GM23338 (cell line): Measurements from ENCODE around the gene SH3BP2. TPM values are rescaled to one million over a fixed set of nuclear protein-coding genes. Genes with fewer than 3 reads are reported as not detected.

Experiments used
- ATAC-seq: fragments of 200-7000 bp; cut with Tn5 transposase; 3 replicates; pipeline ENCODE4 v1.9.1; 2020
- DNase-seq: peaks from one replicate; pipeline ENCODE4 v3.0.0-alpha.2; 2015; ENCODE audit warnings: low spot score
- H2AFZ ChIP-seq: fragments of 200-600 bp; sonication (generic); 2 replicates; pipeline ENCODE4 v1.8.0; 2016; ENCODE audit warnings: antibody characterized with exemption, mild to moderate bottlenecking, moderate library complexity
- H3F3A ChIP-seq: fragments of 200-600 bp; sonication (generic); replicated peaks from 2 replicates; pipeline ENCODE4 v1.8.0; 2017; ENCODE audit warnings: antibody characterized with exemption, mixed run types, low read depth
- H3K27ac ChIP-seq: fragments of 200-600 bp; sonication (generic); 2 replicates; pipeline ENCODE4 v1.6.1; 2016; ENCODE audit warnings: low read depth
- H3K27me3 ChIP-seq: fragments of 200-600 bp; sonication (generic); 2 replicates; pipeline ENCODE4 v1.8.0; 2016; ENCODE audit warnings: mild to moderate bottlenecking, mixed run types, moderate library complexity; ENCODE audit not compliant: insufficient read depth
- H3K36me3 ChIP-seq: fragments of 200-600 bp; sonication (generic); 2 replicates; pipeline ENCODE4 v1.8.0; 2016; ENCODE audit warnings: mild to moderate bottlenecking; ENCODE audit not compliant: insufficient read depth
- H3K4me1 ChIP-seq: fragments of 200-600 bp; sonication (generic); 2 replicates; pipeline ENCODE4 v1.8.0; 2016; ENCODE audit warnings: mild to moderate bottlenecking, moderate library complexity; ENCODE audit not compliant: insufficient read depth
- H3K4me2 ChIP-seq: fragments of 200-600 bp; sonication (generic); 2 replicates; pipeline ENCODE4 v1.7.1; 2017; ENCODE audit warnings: mixed run types
- H3K4me3 ChIP-seq: fragments of 200-600 bp; sonication (generic); 2 replicates; pipeline ENCODE4 v1.6.1; 2016; ENCODE audit warnings: mixed run types
- H3K79me2 ChIP-seq: fragments of 200-600 bp; sonication (generic); replicated peaks from 2 replicates; pipeline ENCODE4 v1.8.0; 2017; ENCODE audit warnings: mild to moderate bottlenecking; ENCODE audit not compliant: insufficient read depth
- H3K9me2 ChIP-seq: fragments of 200-600 bp; sonication (generic); 2 replicates; pipeline ENCODE4 v1.8.0; 2017; ENCODE audit not compliant: insufficient read depth
- H4K20me1 ChIP-seq: fragments of 200-600 bp; sonication (generic); replicated peaks from 2 replicates; pipeline ENCODE4 v1.8.0; 2017; ENCODE audit warnings: mild to moderate bottlenecking; ENCODE audit not compliant: insufficient read depth
- H3K27ac Mint-ChIP-seq: 2 replicates; pipeline ENCODE4 v1.8.0; 2020; ENCODE audit warnings: inconsistent platforms, mild to moderate bottlenecking, moderate library complexity, mixed read lengths
- H3K27me3 Mint-ChIP-seq: 3 replicates; pipeline ENCODE4 v1.8.0; 2022; ENCODE audit warnings: low read depth, mild to moderate bottlenecking, moderate library complexity, mixed read lengths, inconsistent platforms; ENCODE audit not compliant: insufficient read depth, poor library complexity
- H3K36me3 Mint-ChIP-seq: 3 replicates; pipeline ENCODE4 v1.8.0; 2021; ENCODE audit warnings: low read depth, mild to moderate bottlenecking, inconsistent platforms, moderate library complexity, mixed read lengths
- H3K4me1 Mint-ChIP-seq: 3 replicates; pipeline ENCODE4 v1.8.0; 2020; ENCODE audit warnings: mild to moderate bottlenecking, inconsistent platforms, mixed read lengths
- H3K4me3 Mint-ChIP-seq: 3 replicates; pipeline ENCODE4 v1.8.0; 2021; ENCODE audit warnings: moderate library complexity, mild to moderate bottlenecking, inconsistent platforms, mixed read lengths
- H3K9me3 Mint-ChIP-seq: 3 replicates; pipeline ENCODE4 v1.8.0; 2020; ENCODE audit warnings: moderate library complexity, mild to moderate bottlenecking, inconsistent platforms, mixed read lengths
- CREB1 ChIP-seq: fragments of 250-450 bp; sonication (Bioruptor Pico); IDR thresholded peaks from 2 replicates; pipeline ENCODE4 v1.5.0; 2020; ENCODE audit warnings: low read depth, mild to moderate bottlenecking, moderate library complexity
- CTCF ChIP-seq, 2 experiments: fragments of 200-600 bp in 1 of 2; sonication (generic) in 1 of 2; conservative IDR thresholded peaks; 2 replicates each; pipeline versions ENCODE4 v1.5.1 to v1.6.1; 2016 to 2017; ENCODE audit warnings: antibody characterized with exemption in 2 of 2, low read depth in 2 of 2, mild to moderate bottlenecking in 2 of 2, moderate library complexity in 1 of 2
- ETS1 ChIP-seq: IDR thresholded peaks from 2 replicates; pipeline ENCODE4 v1.6.1; 2016; ENCODE audit warnings: antibody characterized with exemption
- ZNF331 ChIP-seq: fragments of 250-450 bp; sonication (Bioruptor Pico); IDR thresholded peaks from 2 replicates; pipeline ENCODE4 v1.5.0; 2020; ENCODE audit warnings: low read depth, mild to moderate bottlenecking, moderate library complexity
- ZNF462 ChIP-seq: fragments of 250-450 bp; sonication (Bioruptor Pico); IDR thresholded peaks from 2 replicates; pipeline ENCODE4 v1.5.0; 2020; ENCODE audit warnings: mild to moderate bottlenecking, moderate library complexity
- polyA plus RNA-seq: library from polyadenylated mRNA; unstranded; fragments of >200 nt; fragmentation: Nextera tagmentation; extraction: Ambion mirVana; gene quantifications from 2 replicates; pipeline ENCODE4 v1.2.1, GENCODE V29; 2016
- total RNA-seq: library from RNA; depleted of rRNA; stranded (reverse); fragments of >200 nt; shearing (Covaris generic); gene quantifications from 2 replicates; pipeline ENCODE4 v1.2.3, GENCODE V29; 2014

SH3BP2 gene
- total and polyA plus RNA-seq, 2 experiments from 2014 or later = 15.2 to 43.9 TPM

GRCh38 chr4:2744576-2745270, 48.2 kb upstream of the SH3BP2 start:
- H3K4me3 Mint-ChIP-seq = no peak overlapping the region
- Histone ChIP-seq H3K27ac (no peak overlapping the region), H3K27me3 (no peaks in the 10 kb centered on the region), H3K9me2 (no peaks in the 10 kb centered on the region), H3F3A (no peaks in the 10 kb centered on the region; the same call in 1 of the 2 replicates), H2AFZ (no peak overlapping the region), H3K4me2 (no peak overlapping the region), H3K4me1 (no peaks in the 10 kb centered on the region), H4K20me1 (no peaks in the 10 kb centered on the region; the same call in 1 of the 2 replicates), H3K4me3 (no peak overlapping the region), H3K36me3 (peaks cover 16% of the 10 kb centered on the region), H3K79me2 (peaks cover 2% of the 10 kb centered on the region)
- peaks cover 4% of the 10 kb centered on the region for H3K27me3 Mint-ChIP-seq
- TF ChIP-seq CTCF (conservative IDR thresholded peaks at IDR 0.05; ENCODE audit: low read depth in 2 of 2) (no peak), ZNF462 (CRISPR knock-in tag) (no peak), ZNF331 (no peak), CREB1 (no peak), ETS1 (no peak)
- peak overlapping the region; percentile 26; the same call in 1 of the 2 replicates for H3K27ac Mint-ChIP-seq
- H3K36me3 Mint-ChIP-seq = peaks cover 48% of the 10 kb centered on the region
- ATAC-seq (no peak), DNase-seq (no peak)
- no peaks in the 10 kb centered on the region for H3K9me3 Mint-ChIP-seq
- H3K4me1 Mint-ChIP-seq = no peaks in the 10 kb centered on the region; the same call in 2 of the 3 replicates
